IPS-NIHi11 (cell line): Measurements from ENCODE around the gene SCGB1A1.
A peak's percentile ranks its signal among the peaks of the same experiment; 100 is the strongest.

ENCODE experiments used
- DNase-seq: peaks from one replicate; pipeline ENCODE4 v3.0.0; 2012; ENCODE audit warnings: mixed read lengths, low spot score

The SCGB1A1 gene

GRCh38 chr11:62398011-62398994 lies 20.5 kb upstream of the SCGB1A1 start:
- no peak for DNase-seq

GRCh38 chr11:62399172-62399877 lies 19.5 kb upstream of the SCGB1A1 start:
- no peak for DNase-seq

GRCh38 chr11:62399878-62400266 lies 19.0 kb upstream of the SCGB1A1 start:
- DNase-seq, result no peak

GRCh38 chr11:62400281-62400680 lies 18.6 kb upstream of the SCGB1A1 start:
- DNase-seq, result no peak

- peak; percentile 72 for DNase-seq
Measured at GRCh38 chr11:62400760-62401159, 18.1 kb upstream of the SCGB1A1 start.

- DNase-seq, result no peak
Measured at GRCh38 chr11:62401356-62401755, 17.5 kb upstream of the SCGB1A1 start.

GRCh38 chr11:62401811-62402210 lies 17.0 kb upstream of the SCGB1A1 start:
- DNase-seq, result no peak

- DNase-seq, result no peak
Measured at GRCh38 chr11:62402226-62402959, 16.4 kb upstream of the SCGB1A1 start.

- DNase-seq, result no peak
Measured at GRCh38 chr11:62402960-62403730, 15.7 kb upstream of the SCGB1A1 start.

- no peak for DNase-seq
Measured at GRCh38 chr11:62404435-62404834, 14.4 kb upstream of the SCGB1A1 start.

- DNase-seq, result no peak
Measured at GRCh38 chr11:62404901-62405300, 13.9 kb upstream of the SCGB1A1 start.

- DNase-seq, result no peak
Measured at GRCh38 chr11:62406034-62406433, 12.8 kb upstream of the SCGB1A1 start.

- DNase-seq, result no peak
Measured at GRCh38 chr11:62409831-62410230, 9.0 kb upstream of the SCGB1A1 start.

GRCh38 chr11:62410972-62411371 lies 7.9 kb upstream of the SCGB1A1 start:
- no peak for DNase-seq

GRCh38 chr11:62411524-62411923 lies 7.3 kb upstream of the SCGB1A1 start:
- no peak for DNase-seq

- DNase-seq, result no peak
Measured at GRCh38 chr11:62413060-62413696, 5.7 kb upstream of the SCGB1A1 start.

- no peak for DNase-seq
Measured at GRCh38 chr11:62416596-62416995, 2.2 kb upstream of the SCGB1A1 start.

GRCh38 chr11:62418136-62418535 lies 697 bp upstream of the SCGB1A1 start:
- no peak for DNase-seq

- no peak for DNase-seq
Measured at GRCh38 chr11:62419314-62419929, 589 bp downstream of the SCGB1A1 start.

GRCh38 chr11:62419943-62420342 lies 1.1 kb downstream of the SCGB1A1 start:
- DNase-seq, result no peak

GRCh38 chr11:62420882-62421281 lies 2.0 kb downstream of the SCGB1A1 start:
- no peak for DNase-seq
